Neural cell (in vitro differentiated cells): ENCODE results near the gene UVRAG. TPM values are rescaled to one million over a fixed set of nuclear protein-coding genes. Genes with fewer than 3 reads are reported as not detected.

Source experiments
- H2AFZ ChIP-seq: fragments of 200-600, 300-800 bp; sonication (generic), shearing (Covaris generic); 2 replicates; pipeline ENCODE4 v1.6.0; 2014; ENCODE audit warnings: low read depth, mild to moderate bottlenecking, antibody characterized with exemption, low read length, moderate library complexity
- H3F3A ChIP-seq: fragments of 200-600 bp; shearing (Covaris generic); 2 replicates; pipeline ENCODE4 v1.6.1; 2016; ENCODE audit warnings: mild to moderate bottlenecking, moderate library complexity, mixed read lengths, antibody characterized with exemption, low read length; ENCODE audit not compliant: insufficient read depth, poor library complexity, severe bottlenecking
- H3K27ac ChIP-seq: fragments of 200-600, 300-800 bp; sonication (generic), shearing (Covaris generic); 2 replicates; pipeline ENCODE4 v1.5.1; 2014; ENCODE audit warnings: mild to moderate bottlenecking, low read length, moderate library complexity
- H3K27me3 ChIP-seq: fragments of 300-800, 200-600 bp; sonication (generic), shearing (Covaris generic); 2 replicates; pipeline ENCODE4 v1.6.0; 2014; ENCODE audit warnings: mild to moderate bottlenecking, low read depth, low read length, moderate library complexity; ENCODE audit not compliant: insufficient read depth
- H3K36me3 ChIP-seq: fragments of 300-800, 200-600 bp; sonication (generic), shearing (Covaris generic); 2 replicates; pipeline ENCODE4 v1.5.1; 2014; ENCODE audit warnings: mild to moderate bottlenecking, antibody characterized with exemption, low read length, moderate library complexity; ENCODE audit not compliant: insufficient read depth
- H3K4me2 ChIP-seq: fragments of 300-800, 200-600 bp; sonication (generic), shearing (Covaris generic); 2 replicates; pipeline ENCODE4 v1.6.0; 2014; ENCODE audit warnings: mild to moderate bottlenecking, low read length
- H3K4me3 ChIP-seq: fragments of 300-800, 200-600 bp; sonication (generic), shearing (Covaris generic); 2 replicates; pipeline ENCODE4 v1.5.1; 2014; ENCODE audit warnings: mild to moderate bottlenecking, low read length, moderate library complexity
- H3K79me2 ChIP-seq: fragments of 200-600 bp; shearing (Covaris generic); replicated peaks from 2 replicates; pipeline ENCODE4 v1.6.0; 2014; ENCODE audit warnings: mild to moderate bottlenecking, low read length, moderate library complexity; ENCODE audit not compliant: insufficient read depth
- H3K9ac ChIP-seq: fragments of 300-800, 200-600 bp; sonication (generic), shearing (Covaris generic); 2 replicates; pipeline ENCODE4 v1.6.1; 2016; ENCODE audit warnings: mild to moderate bottlenecking, low read length, mixed read lengths
- H3K9me2 ChIP-seq: fragments of 200-600 bp; shearing (Covaris generic); 2 replicates; pipeline ENCODE4 v1.6.1; 2016; ENCODE audit warnings: mild to moderate bottlenecking, low read length, mixed read lengths; ENCODE audit not compliant: insufficient read depth
- H3K9me3 ChIP-seq: fragments of 200-600, 300-800 bp; sonication (generic), shearing (Covaris generic); 2 replicates; pipeline ENCODE4 v1.6.1; 2016; ENCODE audit warnings: mild to moderate bottlenecking, mixed run types, low read length, moderate library complexity, mixed read lengths
- H4K20me1 ChIP-seq: fragments of 200-600 bp; shearing (Covaris generic); 2 replicates; pipeline ENCODE4 v1.6.1; 2016; ENCODE audit warnings: mild to moderate bottlenecking, mixed run types; ENCODE audit not compliant: insufficient read depth
- CTCF ChIP-seq: fragments of 450-650 bp; IDR thresholded peaks from 2 replicates; pipeline ENCODE4 v1.5.1; 2014; ENCODE audit warnings: antibody characterized with exemption, mild to moderate bottlenecking, moderate library complexity; ENCODE audit not compliant: poor library complexity, severe bottlenecking
- EP300 ChIP-seq: fragments of 450-650 bp; conservative IDR thresholded peaks from 2 replicates; pipeline ENCODE4 v1.6.1; 2014; ENCODE audit warnings: antibody characterized with exemption, mild to moderate bottlenecking, moderate library complexity; ENCODE audit not compliant: poor library complexity, severe bottlenecking
- EZH2 ChIP-seq: fragments of 200-600, 300-800 bp; shearing (Covaris generic), sonication (generic); IDR thresholded peaks from 2 replicates; pipeline ENCODE4 v1.6.1; 2014; ENCODE audit warnings: antibody characterized with exemption, low read length, borderline replicate concordance, mild to moderate bottlenecking; ENCODE audit not compliant: insufficient read depth, poor library complexity, severe bottlenecking
- MXI1 ChIP-seq: fragments of 450-650 bp; conservative IDR thresholded peaks from 2 replicates; pipeline ENCODE4 v1.6.1; 2014; ENCODE audit warnings: antibody characterized with exemption, mild to moderate bottlenecking; ENCODE audit not compliant: poor library complexity, severe bottlenecking
- POLR2AphosphoS5 ChIP-seq: IDR thresholded peaks from 2 replicates; pipeline ENCODE4 v1.6.1; 2012
- RAD21 ChIP-seq: fragments of 450-650 bp; conservative IDR thresholded peaks from 2 replicates; pipeline ENCODE4 v1.6.1; 2014; ENCODE audit warnings: antibody characterized with exemption, mild to moderate bottlenecking, moderate library complexity
- REST ChIP-seq: IDR thresholded peaks from 2 replicates; pipeline ENCODE4 v1.6.1; 2012; ENCODE audit warnings: borderline replicate concordance
- SMC3 ChIP-seq: fragments of 450-650 bp; conservative IDR thresholded peaks from 2 replicates; pipeline ENCODE4 v1.6.1; 2014; ENCODE audit warnings: antibody characterized with exemption, mild to moderate bottlenecking, moderate library complexity; ENCODE audit not compliant: poor library complexity
- TAF1 ChIP-seq: IDR thresholded peaks from 2 replicates; pipeline ENCODE4 v1.6.1; 2012; ENCODE audit warnings: low read depth
- polyA plus RNA-seq: library from polyadenylated mRNA; depleted of rRNA; stranded (reverse); fragments of >200 nt; gene quantifications from 2 replicates; pipeline ENCODE4 v1.2.3, GENCODE V29; 2014

Gene UVRAG
- polyA plus RNA-seq, 1 donor from 2014 or later: 31.6 TPM

GRCh38 chr11:76023236-76024068, 208.4 kb downstream of the UVRAG start:
- no peaks in the 10 kb centered on the region for H3K9me3 ChIP-seq
- H3K9me2 ChIP-seq: no peaks in the 10 kb centered on the region
- H3K4me2 ChIP-seq: no peak overlapping the region
- H4K20me1 ChIP-seq: no peaks in the 10 kb centered on the region
- H3K4me3 ChIP-seq: no peak overlapping the region
- no peak overlapping the region for H2AFZ ChIP-seq
- no peaks in the 10 kb centered on the region for H3K27me3 ChIP-seq
- no peaks in the 10 kb centered on the region for H3F3A ChIP-seq
- H3K27ac ChIP-seq: no peak overlapping the region
- peaks cover 4% of the 10 kb centered on the region for H3K36me3 ChIP-seq
- TF ChIP-seq RAD21: no peak
- TF ChIP-seq EZH2: no peak
- no peak for TF ChIP-seq EP300
- no peak for TF ChIP-seq POLR2AphosphoS5
- no peak for TF ChIP-seq CTCF
- no peak for TF ChIP-seq MXI1
- no peak for TF ChIP-seq SMC3
- no peak for TF ChIP-seq REST
- TF ChIP-seq TAF1: no peak
- no peak overlapping the region for H3K9ac ChIP-seq
- H3K79me2 ChIP-seq: no peaks in the 10 kb centered on the region

DNA sequence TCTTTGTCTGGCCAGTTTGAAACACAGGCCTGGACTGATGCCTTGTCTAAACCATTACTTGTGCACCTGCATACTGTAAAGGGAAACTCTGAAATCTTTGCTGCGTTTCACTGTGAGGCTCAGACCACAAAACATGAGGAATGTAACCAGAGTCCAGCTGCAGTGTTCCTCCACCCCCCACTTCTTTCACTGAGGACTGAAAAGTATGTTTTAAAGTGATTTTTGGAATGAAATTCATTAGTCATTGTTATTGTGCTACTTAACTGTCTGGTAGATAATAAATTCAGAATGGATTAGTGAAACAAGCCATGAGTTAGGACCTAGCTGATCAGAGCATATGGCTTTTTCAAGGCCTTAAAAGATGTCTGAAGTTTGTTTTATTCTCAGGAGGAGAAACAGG, 210.1 kb downstream of the UVRAG start:
- Histone ChIP-seq H3K9ac (no peak overlapping the region), H4K20me1 (no peaks in the 10 kb centered on the region), H3K9me3 (no peaks in the 10 kb centered on the region), H3K9me2 (no peaks in the 10 kb centered on the region), H2AFZ (no peak overlapping the region), H3K79me2 (no peaks in the 10 kb centered on the region), H3F3A (no peaks in the 10 kb centered on the region), H3K36me3 (peaks cover 4% of the 10 kb centered on the region), H3K4me3 (no peak overlapping the region), H3K4me2 (no peak overlapping the region), H3K27ac (no peak overlapping the region), H3K27me3 (no peaks in the 10 kb centered on the region)
- TF ChIP-seq SMC3 (no peak), EP300 (no peak), CTCF (no peak)
